Fibroblast of lung (primary cell): Measurements from ENCODE around the gene CCL18. TPM values are rescaled to one million over a fixed set of nuclear protein-coding genes. Genes with fewer than 3 reads are reported as not detected.

Experiments
- DNase-seq, 2 donors: peaks; one replicate each; pipeline versions ENCODE4 v3.0.0 to v3.0.0-alpha.2; 2010; ENCODE audit warnings: low read depth in 2 of 2
- H2AFZ ChIP-seq: 2 replicates; pipeline ENCODE4 v1.5.1; 2012; ENCODE audit warnings: low read length, control low read depth, inconsistent platforms
- H3K27ac ChIP-seq: 2 replicates; pipeline ENCODE4 v1.5.1; 2011; ENCODE audit warnings: low read length, control low read depth; ENCODE audit not compliant: insufficient read depth
- H3K27me3 ChIP-seq: 2 replicates; pipeline ENCODE4 v1.5.1; 2011; ENCODE audit warnings: mild to moderate bottlenecking, low read length; ENCODE audit not compliant: control insufficient read depth, insufficient read depth
- H3K36me3 ChIP-seq: 2 replicates; pipeline ENCODE4 v1.5.1; 2011; ENCODE audit warnings: low read length; ENCODE audit not compliant: control insufficient read depth, insufficient read depth
- H3K4me1 ChIP-seq: 2 replicates; pipeline ENCODE4 v1.5.1; 2011; ENCODE audit warnings: low read length; ENCODE audit not compliant: control insufficient read depth, insufficient read depth; ENCODE audit errors: extremely low read depth
- H3K4me2 ChIP-seq: 2 replicates; pipeline ENCODE4 v1.5.1; 2011; ENCODE audit warnings: low read length, control low read depth; ENCODE audit not compliant: insufficient read depth; ENCODE audit errors: extremely low read depth
- H3K4me3 ChIP-seq, 4 experiments: fragments of 200-600 bp in 1 of 4; sonication (generic) in 1 of 4; replicated peaks in 1 of 4; 2 replicates each; pipeline ENCODE4 v1.5.1; 2011 to 2016; ENCODE audit warnings: low read length in 4 of 4, low read depth in 3 of 4, mild to moderate bottlenecking in 3 of 4, control low read depth in 2 of 4, inconsistent platforms in 1 of 4, mixed read lengths in 1 of 4; ENCODE audit not compliant: insufficient read depth in 1 of 4; ENCODE audit errors: control extremely low read depth in 1 of 4
- H3K79me2 ChIP-seq: 2 replicates; pipeline ENCODE4 v1.5.1; 2012; ENCODE audit warnings: mild to moderate bottlenecking, low read length, inconsistent platforms; ENCODE audit not compliant: control insufficient read depth, insufficient read depth
- H3K9ac ChIP-seq: 2 replicates; pipeline ENCODE4 v1.5.1; 2011; ENCODE audit warnings: mild to moderate bottlenecking, low read length, control low read depth; ENCODE audit not compliant: insufficient read depth
- H3K9me3 ChIP-seq: 2 replicates; pipeline ENCODE4 v1.5.1; 2012; ENCODE audit warnings: low read depth, low read length; ENCODE audit not compliant: control insufficient read depth, insufficient read depth
- H4K20me1 ChIP-seq: 2 replicates; pipeline ENCODE4 v1.5.1; 2011; ENCODE audit warnings: low read length; ENCODE audit not compliant: control insufficient read depth, insufficient read depth; ENCODE audit errors: extremely low read depth
- EZH2 ChIP-seq: IDR thresholded peaks from 2 replicates; pipeline ENCODE4 v1.5.1; 2012; ENCODE audit warnings: low read length, control low read depth, mild to moderate bottlenecking; ENCODE audit errors: missing control alignments
- polyA plus RNA-seq, 2 donors: library from polyadenylated mRNA; depleted of rRNA in 1 of 2; stranded (reverse) in 1 of 2; unstranded in 1 of 2; fragments of >200 nt; gene quantifications; 2 replicates each; pipeline ENCODE4 v1.2.1, GENCODE V29; 2011 to 2012; ENCODE audit warnings: missing spikeins in 1 of 2
- total RNA-seq: library from RNA; depleted of rRNA; stranded (reverse); fragments of >200 nt; gene quantifications from 2 replicates; pipeline ENCODE4 v1.2.1, GENCODE V29; 2014
- TF ChIP-seq, protein P1 (sequence below), 2 donors: IDR thresholded peaks in 1 of 2; conservative IDR thresholded peaks in 1 of 2; 1 replicate in 1 of 2; 2 replicates in 1 of 2; pipeline ENCODE4 v1.5.1; 2011 to 2012; ENCODE audit warnings: low read length in 2 of 2, control low read depth in 1 of 2, inconsistent platforms in 1 of 2, low read depth in 1 of 2, mild to moderate bottlenecking in 1 of 2

The CCL18 gene
- total and polyA plus RNA-seq, 2 donors (not counting 1 experiment from before 2014, with no cell fraction given): not detected

DNA sequence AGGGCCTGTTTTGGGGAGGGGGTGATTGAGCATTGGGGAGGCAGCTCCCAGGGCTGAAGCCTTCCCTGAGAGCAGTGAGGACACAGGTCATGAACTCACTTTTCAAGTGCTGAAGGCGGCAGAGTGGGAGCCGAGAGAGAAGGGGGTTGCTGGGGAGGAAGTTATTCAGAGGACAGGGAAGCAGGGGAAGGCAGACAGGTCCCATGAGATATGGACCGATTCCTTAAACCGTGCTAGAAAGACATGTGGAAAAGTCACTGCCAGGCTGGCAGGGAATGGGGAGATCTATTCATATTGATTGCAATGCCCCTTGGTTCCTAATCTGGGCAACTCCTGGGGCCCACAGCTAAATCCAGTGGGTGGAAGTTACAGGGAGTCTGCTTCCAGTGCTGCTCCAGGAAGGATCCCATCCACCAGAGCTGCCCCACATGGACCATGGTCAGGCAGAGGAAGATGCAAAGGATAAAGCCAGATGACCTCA, 40.7 kb downstream of the CCL18 start:
- no peak overlapping the region for H3K9ac ChIP-seq
- no peaks in the 10 kb centered on the region for H3K9me3 ChIP-seq
- no peaks in the 10 kb centered on the region for H3K79me2 ChIP-seq
- H3K36me3 ChIP-seq: no peaks in the 10 kb centered on the region
- TF ChIP-seq, protein P1, sequence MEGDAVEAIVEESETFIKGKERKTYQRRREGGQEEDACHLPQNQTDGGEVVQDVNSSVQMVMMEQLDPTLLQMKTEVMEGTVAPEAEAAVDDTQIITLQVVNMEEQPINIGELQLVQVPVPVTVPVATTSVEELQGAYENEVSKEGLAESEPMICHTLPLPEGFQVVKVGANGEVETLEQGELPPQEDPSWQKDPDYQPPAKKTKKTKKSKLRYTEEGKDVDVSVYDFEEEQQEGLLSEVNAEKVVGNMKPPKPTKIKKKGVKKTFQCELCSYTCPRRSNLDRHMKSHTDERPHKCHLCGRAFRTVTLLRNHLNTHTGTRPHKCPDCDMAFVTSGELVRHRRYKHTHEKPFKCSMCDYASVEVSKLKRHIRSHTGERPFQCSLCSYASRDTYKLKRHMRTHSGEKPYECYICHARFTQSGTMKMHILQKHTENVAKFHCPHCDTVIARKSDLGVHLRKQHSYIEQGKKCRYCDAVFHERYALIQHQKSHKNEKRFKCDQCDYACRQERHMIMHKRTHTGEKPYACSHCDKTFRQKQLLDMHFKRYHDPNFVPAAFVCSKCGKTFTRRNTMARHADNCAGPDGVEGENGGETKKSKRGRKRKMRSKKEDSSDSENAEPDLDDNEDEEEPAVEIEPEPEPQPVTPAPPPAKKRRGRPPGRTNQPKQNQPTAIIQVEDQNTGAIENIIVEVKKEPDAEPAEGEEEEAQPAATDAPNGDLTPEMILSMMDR (conservative IDR thresholded peaks at IDR 0.05 in 1 of 2, IDR thresholded peaks at IDR 0.05 in 1 of 2; ENCODE audit: low read depth in 1 of 2, low read length in 2 of 2): no peak
- no peak for TF ChIP-seq EZH2
- H4K20me1 ChIP-seq: no peaks in the 10 kb centered on the region
- H3K4me1 ChIP-seq: no peaks in the 10 kb centered on the region
- no peak overlapping the region for H3K27ac ChIP-seq
- H3K4me2 ChIP-seq: no peak overlapping the region
- no peak overlapping the region for H3K4me3 ChIP-seq
- no peak for DNase-seq
- no peak overlapping the region for H2AFZ ChIP-seq
- no peaks in the 10 kb centered on the region for H3K27me3 ChIP-seq

DNA sequence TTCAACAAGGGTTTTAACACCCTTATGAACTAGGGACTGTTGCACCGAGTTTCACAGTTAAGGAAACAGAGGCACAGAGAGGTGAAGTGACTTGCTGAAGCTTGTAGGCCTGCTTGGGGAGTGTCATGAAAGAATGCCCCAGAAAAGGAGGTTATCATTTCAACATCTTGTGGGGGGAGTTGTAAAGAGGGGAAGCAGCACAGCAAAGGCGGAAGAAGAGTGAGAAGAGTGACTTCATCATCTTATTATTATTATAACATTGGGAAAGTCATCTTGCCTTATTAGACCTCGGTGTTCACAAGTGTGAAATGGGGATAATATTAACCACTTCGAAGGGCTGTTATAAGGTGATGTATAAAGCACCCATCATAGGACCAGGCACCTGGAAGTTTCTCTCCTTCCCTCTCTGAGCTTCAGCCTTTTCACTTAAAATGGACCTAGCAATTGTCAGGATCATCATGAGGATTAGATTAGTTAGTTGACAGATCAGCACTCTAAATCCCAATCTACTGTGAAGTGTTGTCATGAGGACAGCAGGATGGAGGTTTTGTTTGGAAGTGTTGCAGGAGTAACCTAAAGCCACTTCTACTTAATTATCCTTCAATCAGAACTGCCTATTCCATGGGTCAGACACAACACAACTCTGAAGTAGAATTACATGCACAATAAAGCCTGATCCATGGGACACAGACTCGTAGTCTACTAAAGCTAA, 41.9 kb downstream of the CCL18 start:
- no peaks in the 10 kb centered on the region for H3K36me3 ChIP-seq
- DNase-seq: no peak
- no peak overlapping the region for H3K4me3 ChIP-seq
- H3K9ac ChIP-seq: no peak overlapping the region
- no peak overlapping the region for H3K27ac ChIP-seq
- H3K9me3 ChIP-seq: no peaks in the 10 kb centered on the region
- no peak for TF ChIP-seq EZH2
- TF ChIP-seq, protein P1 (conservative IDR thresholded peaks at IDR 0.05 in 1 of 2, IDR thresholded peaks at IDR 0.05 in 1 of 2; ENCODE audit: low read depth in 1 of 2, low read length in 2 of 2): no peak
- no peaks in the 10 kb centered on the region for H4K20me1 ChIP-seq
- no peak overlapping the region for H2AFZ ChIP-seq
- no peaks in the 10 kb centered on the region for H3K27me3 ChIP-seq
- no peaks in the 10 kb centered on the region for H3K79me2 ChIP-seq
- H3K4me1 ChIP-seq: no peaks in the 10 kb centered on the region
- H3K4me2 ChIP-seq: no peak overlapping the region

DNA sequence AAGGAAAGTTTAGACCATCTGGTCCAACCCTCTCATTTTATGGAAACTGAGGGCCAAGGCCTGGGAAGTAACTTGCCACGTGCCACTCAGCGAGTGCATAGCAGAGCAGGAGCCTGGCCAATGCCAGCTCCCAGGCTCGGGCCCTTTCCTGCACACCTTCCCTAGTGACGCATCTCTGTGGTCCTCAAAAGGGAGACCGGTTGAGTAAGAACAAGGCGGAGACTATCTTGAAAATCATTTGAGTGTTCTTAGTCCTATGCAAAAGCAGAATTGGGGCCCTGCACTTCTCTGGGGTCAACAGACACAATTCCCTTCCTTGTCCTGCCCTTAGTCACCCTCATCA, 42.4 kb downstream of the CCL18 start:
- Histone ChIP-seq H3K79me2 (no peaks in the 10 kb centered on the region), H3K27ac (no peak overlapping the region), H3K4me3 (no peak overlapping the region), H3K9ac (no peak overlapping the region), H2AFZ (no peak overlapping the region), H3K4me1 (no peaks in the 10 kb centered on the region), H4K20me1 (no peaks in the 10 kb centered on the region), H3K9me3 (no peaks in the 10 kb centered on the region), H3K4me2 (no peak overlapping the region), H3K36me3 (no peaks in the 10 kb centered on the region), H3K27me3 (no peaks in the 10 kb centered on the region)
- no peak for DNase-seq
- TF ChIP-seq EZH2: no peak
- TF ChIP-seq, protein P1 (conservative IDR thresholded peaks at IDR 0.05 in 1 of 2, IDR thresholded peaks at IDR 0.05 in 1 of 2; ENCODE audit: low read depth in 1 of 2, low read length in 2 of 2): no peak
